GM19395 (cell line): ENCODE data around the gene SUOX.
"Not testable (repeated sequence)": the region's sequence is repeated elsewhere in the genome, so short reads cannot be mapped to it uniquely, and the experiment has no call there.

Experiments used
- ATAC-seq: cut with Tn5 transposase; IDR thresholded peaks from one replicate; pipeline ENCODE4 v1.9.1; 2021; ENCODE audit warnings: mild to moderate bottlenecking, moderate library complexity; ENCODE audit not compliant: unreplicated experiment

Gene SUOX

DNA sequence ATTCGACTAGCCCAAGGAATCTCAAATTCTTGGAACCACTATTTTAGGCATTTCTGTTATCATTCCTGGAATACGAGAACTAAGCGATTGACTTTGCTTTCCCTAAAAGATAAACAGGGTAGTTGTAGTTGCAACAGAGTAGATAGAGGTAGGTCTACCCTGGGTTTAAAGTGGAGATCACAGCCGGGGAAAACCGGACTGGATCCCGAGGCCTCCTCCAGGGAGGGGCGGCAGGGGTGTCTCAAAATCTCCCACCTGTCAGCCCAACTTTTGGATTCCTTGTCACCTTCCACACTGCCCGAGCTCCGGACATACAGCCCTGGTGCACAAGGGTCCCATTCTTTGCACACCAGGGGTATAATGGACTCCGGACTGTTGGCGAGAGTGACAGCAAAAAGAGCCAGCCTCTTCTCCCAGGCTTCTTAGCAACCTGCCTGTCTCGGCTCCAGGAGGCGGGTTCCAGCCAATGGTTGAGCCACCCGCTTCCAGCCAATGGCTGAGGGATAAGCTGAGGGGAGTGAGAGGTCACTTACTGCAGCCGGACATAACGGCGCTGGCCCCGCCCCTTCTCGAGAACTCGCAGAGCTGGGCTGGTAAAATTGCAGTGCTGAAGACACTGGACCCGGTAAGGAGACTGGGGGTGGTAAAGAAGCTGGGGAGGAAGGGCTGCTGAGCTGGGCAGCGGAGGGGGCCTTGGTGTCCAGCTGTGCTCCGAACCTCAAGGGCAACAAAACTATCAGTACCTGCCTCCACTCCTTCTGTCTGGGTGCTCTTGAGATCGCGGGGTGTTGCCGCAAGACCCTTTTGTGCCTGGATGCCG, at the start of gene SUOX:
SUOX (plus strand) TSS at position 562 of the 820 bp plus-strand sequence. CDS start 4,946 bp downstream, outside the sequence.
- ATAC-seq = peak; percentile 100

DNA sequence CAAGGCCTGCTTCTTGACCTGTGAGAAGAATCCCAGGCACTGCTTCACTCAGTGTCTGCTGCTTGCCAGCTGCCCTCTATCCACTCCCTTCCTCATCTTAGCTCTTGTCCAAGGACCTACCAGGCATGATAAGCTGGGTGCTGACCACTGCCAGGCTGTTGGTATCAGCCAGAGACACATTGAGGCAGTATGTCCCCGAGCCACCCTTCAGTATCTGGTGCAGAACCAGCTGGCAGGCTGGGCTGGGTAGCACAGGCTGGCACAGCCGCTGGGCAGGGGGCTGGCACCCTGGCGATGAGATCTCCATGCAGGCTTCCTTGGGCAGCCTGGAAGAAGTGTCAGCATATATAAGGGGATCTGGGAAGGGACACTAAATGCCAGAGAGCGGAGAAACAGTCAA, 41.7 kb upstream of the SUOX start:
- ATAC-seq = no peak

DNA sequence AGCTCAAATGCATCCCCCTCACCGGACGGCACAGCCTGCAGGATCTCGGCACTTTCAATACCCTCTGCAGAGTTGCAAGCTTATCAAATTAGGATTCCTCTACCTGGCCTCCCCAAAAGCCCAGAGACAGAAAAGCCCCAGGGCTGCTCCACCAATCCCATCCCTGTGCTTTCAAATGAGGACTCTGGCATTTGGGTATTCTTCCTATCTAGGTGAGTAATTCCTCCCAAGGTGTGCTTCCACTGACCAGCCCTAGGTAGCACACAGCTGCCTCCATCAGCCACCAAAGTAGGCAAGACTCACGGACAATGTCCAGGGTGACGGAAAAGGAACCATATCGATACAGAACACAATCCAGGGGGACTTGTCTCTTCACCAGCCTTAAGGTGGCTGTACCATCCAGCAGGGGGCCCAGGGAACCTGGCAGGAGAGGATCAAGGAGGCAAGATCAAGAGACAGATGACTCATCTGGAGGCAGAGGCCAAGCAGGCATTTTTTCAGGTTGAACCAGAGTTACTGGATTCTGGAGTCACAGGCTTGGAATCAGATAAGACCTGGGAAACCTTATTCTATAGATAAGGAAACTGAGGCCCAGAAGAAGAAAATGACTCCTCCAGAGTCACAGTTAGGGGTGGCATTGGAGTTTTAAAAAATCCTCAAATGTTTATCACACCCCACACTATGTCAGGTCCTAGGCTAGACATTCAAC, 41.1 kb upstream of the SUOX start:
- no peak for ATAC-seq

DNA sequence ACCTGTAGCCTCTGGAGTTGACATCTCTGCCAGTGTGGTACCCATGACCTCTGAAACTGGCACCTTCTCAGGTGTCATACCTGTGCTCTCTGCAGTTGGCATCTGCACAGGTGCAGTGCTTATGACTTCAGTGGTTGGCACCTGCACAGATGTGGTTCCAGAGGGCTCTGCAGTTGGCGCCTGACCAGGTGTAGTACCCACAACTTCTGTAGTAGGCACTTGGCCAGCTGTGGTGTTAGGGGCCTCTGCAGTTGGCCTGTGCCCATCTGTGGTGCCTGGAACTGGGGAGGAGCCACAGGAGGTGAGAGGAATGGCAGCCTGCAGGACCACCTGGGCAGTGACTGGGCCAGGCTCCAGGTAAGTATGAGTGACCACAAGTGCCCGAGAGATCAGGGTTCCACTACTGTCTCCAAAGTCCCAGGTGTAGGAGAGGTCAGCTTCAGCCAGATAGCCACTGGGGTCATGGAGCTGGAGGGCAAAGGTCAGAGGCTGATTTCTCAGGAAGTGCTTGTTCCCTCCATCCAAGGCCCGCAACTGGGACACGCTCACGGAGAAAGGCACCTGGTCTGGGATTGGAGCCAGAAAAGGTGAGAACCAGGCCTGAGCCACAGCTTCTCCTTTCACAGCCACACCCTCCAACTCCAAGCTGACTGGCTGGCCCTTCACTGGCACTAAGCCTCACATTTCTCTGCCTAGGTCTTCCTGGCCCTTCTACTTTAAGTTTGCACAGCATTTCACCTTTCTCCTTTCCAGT, 39.8 kb upstream of the SUOX start:
- no peak for ATAC-seq

DNA sequence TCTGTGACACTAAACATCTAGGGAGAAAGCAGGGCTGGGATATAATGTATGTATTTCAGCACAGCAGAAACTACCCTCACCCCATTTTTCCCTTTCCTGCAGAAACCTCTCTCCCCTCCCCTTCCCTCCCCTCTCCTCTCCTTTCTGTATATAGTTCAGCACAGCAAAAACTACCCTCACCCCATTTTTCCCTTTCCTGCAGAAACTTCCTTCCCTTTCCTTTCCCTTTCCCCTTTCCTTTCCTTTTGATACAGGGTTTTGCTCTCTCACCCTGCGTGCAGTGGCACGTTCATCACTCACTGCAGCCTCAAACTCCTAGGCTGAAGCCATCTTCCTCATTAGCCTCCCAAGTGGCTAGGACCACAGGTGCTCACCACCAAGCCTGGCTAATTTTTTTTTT, 33.3 kb upstream of the SUOX start:
- ATAC-seq = no peak

DNA sequence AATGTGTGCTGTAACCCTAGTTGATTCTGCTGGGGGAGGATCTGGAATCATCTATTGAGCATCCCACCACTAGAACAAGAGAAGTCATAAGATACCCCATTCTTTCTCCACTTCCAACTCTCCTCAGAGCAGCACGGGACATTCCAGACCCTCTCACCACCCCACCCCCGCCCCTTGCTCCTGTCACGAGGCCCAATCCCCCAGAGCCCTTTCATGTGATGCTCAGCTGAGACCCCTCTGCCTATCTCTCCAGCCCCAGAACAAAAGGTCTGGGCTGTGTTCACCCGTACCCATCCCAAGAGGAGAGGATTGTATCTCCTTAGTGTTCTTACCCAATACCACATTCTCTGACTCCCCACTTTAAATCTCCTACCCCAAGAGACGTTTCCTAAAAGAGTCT, 31.8 kb upstream of the SUOX start:
- ATAC-seq = no peak

DNA sequence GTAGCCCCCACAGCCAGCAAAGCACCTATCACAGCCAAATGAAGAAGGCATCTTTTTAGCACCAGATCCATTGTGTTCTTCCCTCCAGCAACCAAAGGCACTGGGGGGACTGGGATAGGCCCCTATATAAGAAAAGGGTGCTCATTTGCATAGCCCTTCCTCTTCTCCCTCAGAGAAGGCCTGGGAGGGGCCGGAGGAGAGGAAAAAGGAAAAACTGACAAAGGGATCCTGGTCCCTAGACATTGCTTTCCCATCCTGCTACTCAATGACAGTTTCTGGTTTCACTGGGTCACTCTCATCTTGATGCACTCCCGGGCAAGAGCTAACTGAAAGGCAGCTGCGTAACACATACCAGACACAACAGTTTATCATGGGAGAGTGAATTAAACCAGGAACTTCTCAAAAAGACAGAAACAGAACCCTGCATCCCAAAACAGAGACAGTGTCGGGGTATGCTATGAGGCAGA, 31.1 kb upstream of the SUOX start, which contains the start of gene PMEL:
PMEL (minus strand) TSS at position 102 of the 467 bp plus-strand sequence; CDS start at position 71, 31 bp downstream.
- ATAC-seq = no peak

DNA sequence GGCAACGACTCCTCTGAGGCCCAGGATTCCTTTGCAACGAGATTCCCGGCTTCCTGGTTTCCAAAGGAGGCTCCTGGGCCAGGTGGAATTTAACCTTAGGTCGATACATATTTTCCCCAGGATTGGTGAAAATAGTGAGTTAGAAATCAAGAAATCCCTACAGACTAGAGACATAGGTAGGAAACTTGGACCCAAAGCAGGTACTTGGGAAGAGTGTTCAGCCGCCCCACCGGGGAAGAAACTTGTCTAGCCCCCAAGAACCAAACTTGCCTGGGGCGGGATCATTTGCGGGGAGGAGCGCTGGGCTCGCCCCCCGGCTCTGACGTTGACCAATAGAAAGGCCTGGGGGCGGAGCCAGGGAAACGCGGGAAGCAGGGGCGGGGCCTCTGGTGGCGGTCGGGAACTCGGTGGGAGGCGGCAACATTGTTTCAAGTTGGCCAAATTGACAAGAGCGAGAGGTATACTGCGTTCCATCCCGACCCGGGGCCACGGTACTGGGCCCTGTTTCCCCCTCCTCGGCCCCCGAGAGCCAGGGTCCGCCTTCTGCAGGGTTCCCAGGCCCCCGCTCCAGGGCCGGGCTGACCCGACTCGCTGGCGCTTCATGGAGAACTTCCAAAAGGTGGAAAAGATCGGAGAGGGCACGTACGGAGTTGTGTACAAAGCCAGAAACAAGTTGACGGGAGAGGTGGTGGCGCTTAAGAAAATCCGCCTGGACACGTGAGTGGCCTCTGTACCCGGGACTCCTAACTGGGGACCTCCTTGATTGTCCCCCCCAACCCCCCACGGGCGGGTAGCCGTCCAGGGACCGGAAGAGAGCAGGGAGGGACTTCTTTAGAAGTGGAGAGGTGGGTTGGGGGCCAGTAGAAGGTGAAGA, 30.4 kb upstream of the SUOX start, which contains the start of gene CDK2:
CDK2 (plus strand) TSS at position 423 of the 874 bp plus-strand sequence; CDS start at position 602, 179 bp downstream.
- ATAC-seq = peak; percentile 93

DNA sequence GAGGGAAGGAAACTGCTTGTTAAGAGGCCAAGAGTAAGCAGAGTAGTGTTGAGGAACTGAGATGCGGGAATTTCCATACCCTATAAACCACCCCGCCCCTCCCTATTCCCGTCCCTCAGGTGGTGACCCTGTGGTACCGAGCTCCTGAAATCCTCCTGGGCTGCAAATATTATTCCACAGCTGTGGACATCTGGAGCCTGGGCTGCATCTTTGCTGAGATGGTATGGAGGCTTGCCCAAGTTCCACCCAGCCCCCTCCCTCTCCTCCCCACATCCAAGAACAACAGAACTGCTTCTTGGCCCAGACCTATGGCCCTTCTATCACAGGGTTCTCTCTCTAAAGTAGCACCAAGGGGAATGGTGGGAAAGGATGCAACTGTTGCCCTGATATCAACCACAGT, 27.7 kb upstream of the SUOX start:
- no peak for ATAC-seq

DNA sequence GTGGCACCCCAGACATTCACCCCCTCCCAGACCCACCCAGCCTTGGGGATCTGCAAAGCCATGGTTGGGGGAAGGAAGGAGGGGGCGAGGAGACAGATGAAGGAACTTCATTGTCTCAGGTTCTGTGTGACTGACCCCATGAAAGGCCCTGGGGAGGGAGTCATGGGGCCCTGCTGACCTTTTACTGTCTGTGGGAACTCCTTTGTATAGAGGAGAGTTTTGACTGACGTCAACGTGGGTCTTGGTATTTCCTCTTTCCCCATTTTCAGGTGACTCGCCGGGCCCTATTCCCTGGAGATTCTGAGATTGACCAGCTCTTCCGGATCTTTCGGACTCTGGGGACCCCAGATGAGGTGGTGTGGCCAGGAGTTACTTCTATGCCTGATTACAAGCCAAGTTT, 26.3 kb upstream of the SUOX start:
- ATAC-seq = no peak

DNA sequence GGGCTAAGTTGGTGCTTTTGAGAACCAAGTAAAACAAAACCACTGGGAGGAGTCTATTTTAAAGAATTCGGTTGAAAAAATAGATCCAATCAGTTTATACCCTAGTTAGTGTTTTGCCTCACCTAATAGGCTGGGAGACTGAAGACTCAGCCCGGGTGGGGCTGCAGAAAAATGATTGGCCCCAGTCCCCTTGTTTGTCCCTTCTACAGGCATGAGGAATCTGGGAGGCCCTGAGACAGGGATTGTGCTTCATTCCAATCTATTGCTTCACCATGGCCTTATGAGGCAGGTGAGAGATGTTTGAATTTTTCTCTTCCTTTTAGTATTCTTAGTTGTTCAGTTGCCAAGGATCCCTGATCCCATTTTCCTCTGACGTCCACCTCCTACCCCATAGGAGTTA, 25.0 kb upstream of the SUOX start:
- no peak for ATAC-seq

DNA sequence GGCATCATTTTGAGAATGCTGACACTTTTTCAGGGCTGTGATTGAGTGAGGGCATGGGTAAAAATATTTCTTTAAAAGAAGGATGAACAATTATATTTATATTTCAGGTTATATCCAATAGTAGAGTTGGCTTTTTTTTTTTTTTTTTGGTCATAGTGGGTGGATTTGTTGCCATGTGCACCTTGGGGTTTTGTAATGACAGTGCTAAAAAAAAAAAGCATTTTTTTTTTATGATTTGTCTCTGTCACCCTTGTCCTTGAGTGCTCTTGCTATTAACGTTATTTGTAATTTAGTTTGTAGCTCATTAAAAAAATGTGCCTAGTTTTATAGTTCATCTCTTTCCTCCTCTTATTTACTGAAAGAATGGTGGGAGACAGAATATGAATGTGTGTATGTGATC, 24.6 kb upstream of the SUOX start:
- no peak for ATAC-seq

DNA sequence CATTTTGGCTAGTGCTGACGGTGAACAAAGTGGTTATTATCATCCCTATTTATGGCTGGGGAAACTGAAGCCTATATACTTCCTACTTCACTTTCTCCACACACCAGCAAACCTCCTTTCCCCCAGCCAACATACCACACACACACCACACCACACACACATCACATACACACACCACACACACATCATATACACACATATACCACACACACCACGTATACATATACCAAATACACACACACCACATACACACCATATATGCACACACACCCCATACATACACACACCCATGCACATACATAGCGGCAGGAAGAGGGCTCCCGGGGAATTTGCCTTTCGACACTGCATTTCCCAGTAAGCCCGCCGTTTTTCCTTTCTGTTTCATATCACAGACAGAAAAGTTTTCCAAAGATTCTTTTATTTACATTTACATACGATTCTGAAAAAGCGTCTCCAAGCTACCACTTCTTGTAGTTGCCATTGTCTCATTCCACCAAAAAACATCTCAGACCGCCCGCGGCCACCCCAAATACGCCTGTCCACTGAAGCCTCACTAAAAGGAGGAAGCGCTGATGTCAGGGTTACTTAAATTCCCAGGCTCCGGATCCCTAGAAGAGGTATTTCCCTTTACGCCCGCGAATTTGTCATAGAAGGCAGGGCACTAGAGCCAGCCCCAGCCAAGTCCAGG, 24.0 kb upstream of the SUOX start:
- no peak for ATAC-seq

DNA sequence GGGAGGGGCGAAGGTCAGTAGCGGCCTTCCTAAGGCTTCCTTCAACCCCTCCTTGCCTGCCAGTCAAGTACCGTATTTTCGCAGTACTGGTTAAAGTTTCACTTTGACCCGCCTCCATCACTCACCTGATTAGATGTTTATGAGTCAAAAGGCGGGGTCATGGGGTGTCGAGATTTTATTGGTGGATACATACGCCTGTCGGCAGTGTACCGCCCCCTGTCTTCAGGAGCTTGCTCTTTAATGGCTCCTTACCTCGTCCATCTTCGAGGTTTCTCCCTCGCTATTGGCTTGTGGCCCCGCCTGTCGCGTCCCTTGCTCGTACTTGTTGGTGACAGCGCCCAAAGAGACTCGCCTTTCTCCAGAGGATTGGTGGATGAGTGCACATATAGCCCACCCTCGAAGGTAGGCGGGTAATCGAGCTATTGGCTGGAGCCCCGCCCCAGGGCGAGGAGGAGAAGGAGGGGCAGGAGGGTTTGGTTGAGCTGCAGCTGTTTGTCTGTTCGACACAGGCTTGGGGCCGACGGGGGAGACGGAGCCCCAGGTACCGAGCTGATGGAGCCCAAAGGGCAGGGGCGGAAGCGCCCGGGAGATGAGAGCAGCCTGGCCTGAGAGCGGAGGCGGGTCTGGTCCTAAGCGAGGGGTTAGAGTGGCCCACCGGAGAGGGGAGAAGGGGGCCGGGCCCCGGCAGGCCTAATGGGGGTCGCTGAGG, 23.3 kb upstream of the SUOX start, which contains the start of gene RAB5B:
RAB5B (plus strand) TSS at position 480 of the 709 bp plus-strand sequence. CDS start 12,883 bp downstream, outside the sequence.
- peak; percentile 97 for ATAC-seq

DNA sequence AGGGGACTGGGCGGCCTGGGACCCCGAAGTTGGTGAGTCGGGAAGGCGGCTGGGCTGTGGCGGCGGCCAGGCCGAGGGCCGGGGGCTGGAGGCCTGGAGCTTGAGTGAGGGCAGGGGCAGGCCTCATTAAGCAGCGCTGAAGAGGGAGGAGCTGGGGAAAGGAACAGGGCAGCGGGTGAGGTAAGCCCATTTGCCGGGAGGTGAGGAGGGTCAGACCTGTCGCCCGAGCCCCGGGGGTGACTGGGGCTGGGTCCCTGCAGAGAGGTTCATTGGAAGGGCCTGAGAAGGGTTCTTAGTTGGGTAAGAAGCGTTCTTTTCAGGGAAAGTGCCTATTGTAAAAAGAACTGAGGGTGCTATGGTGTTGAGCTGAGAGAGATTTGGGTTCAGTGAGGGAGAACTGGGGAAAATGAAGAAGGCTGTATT, 22.8 kb upstream of the SUOX start:
- ATAC-seq = peak; percentile 22

DNA sequence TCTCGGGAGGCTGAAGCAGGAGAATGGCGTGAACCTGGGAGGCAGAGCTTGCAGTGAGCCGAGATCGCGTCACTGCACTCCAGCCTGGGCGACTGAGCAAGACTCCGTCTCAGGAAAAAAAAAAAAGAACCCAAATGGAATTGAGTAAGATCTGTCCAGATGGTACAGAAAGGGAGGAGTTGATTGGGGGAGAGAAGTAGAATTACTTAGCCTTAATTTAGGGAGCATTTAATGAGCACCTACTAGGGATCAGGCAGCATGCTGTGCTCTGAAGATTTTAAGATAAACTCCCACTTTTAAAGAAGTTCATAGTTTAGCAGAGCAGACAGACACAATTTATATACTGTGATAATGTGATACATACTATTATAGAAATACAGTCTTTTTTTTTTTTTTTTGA, 18.7 kb upstream of the SUOX start:
- no peak for ATAC-seq

DNA sequence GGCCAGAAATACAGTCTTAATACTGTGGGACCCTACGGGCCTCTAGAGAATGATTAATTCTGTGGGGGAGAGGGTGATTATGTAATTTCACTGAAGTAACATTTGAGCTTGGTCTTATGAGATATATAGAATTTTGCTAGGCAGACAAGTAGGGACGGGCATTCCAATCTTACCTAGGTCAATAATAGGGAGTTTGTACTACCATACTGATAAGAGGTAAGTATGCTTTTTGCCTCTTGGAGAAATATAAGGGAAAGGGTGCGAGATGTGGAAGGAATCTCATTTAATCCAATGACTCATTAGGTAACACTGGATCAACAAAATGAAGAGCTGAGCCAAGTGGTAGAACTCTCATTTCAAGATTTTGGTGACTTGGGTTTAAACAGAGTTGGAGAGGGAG, 18.0 kb upstream of the SUOX start:
- ATAC-seq = no peak

DNA sequence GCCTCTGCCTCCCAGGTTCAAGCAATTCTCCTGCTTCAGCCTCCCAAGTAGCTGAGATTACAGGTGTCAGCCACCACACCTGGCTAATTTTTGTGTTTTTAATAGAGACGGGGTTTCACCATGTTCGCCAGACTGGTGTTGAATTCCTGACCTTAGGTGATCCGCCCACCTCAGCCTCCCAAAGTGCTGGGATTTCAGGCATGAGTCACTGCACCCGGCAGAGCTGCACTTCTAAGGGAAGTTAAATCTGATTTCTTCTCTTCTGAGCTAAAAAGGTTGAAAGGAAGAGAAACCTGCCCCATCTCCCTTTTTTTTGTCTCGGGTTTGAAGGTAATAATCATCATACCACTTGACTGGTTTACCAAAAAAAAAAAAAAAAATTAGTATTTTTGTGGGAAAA, 15.2 kb upstream of the SUOX start:
- ATAC-seq = not testable (repeated sequence)
